NOMO-1 treated with DMSO at 0.1 percent for 48 hours (cell line): ENCODE results near the gene NTSR1.
A peak's percentile ranks its signal among the peaks of the same experiment; 100 is the strongest.

Source experiments
- DNase-seq: peaks from one replicate; lab custom pipeline; 2025; ENCODE audit not compliant: unreplicated experiment; lab: John Stamatoyannopoulos, UW

NTSR1 gene

DNA sequence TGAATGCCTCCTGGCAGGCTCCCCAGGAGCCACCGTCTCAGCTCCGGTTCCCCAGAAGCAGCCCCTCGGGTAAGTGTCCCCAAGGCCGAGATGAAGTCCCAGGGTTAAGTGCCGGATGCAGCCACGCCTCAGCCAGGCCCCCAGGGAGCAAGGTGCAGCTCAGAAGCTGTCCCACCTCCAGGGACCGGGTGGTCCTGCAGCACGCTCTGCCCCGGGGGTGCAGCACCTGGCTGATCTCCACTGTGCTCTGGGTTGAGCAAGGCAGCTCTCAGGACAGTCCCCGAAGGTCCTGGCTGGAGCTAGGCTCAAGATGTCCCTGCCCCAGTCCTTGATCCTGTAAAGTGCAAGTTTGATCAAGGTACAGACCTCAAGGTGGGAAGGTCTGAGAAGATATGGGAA, 15.1 kb upstream of the NTSR1 start:
- no peak for DNase-seq

DNA sequence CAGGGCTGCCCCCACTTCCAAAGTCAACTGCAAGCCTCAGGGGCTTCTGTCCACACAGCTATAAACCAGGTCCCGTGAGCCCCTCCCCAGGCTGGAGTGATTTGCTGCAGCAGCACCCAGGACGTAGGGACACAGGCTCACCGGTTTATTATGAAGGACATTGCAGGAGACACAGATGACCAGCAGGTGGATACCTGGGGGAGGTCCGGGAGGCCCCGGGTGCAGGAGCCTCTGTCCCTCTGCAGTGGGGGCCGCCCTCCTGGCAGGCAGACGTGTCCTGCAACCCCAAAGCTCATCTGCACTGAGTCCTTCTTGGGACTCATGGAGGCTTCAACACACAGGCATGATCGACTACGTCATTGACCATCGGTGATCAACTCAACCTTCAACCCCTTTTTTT, 14.5 kb upstream of the NTSR1 start:
- DNase-seq = no peak

GRCh38 chr20:62694868-62695267, 13.8 kb upstream of the NTSR1 start:
- no peak for DNase-seq

- no peak for DNase-seq
Observed at GRCh38 chr20:62695448-62696414, 12.9 kb upstream of the NTSR1 start.

DNA sequence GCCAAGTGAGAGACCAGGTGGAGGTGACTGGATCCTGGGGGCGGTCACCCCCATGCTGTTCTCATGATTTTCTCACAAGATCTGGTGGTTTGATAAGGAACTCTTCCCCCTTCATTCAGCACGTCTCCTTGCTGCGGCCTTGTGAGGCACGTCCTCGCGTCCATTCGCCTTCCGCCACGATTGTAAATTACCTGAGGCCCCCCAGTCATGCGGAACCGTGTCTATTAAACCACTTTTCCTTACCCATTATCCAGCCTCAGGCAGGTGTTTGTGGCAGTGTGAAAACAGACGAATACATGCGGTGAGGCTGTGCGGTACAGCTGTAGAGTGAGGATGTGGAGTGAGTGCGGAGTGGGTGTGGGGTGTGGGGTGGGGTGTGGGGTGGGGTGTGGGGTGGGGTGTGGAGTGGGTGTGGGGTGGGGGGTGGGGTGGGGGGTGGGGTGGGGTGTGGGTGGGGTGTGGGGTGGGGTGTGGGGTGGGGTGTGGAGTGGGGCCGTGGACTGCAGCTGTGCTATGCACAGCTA, 12.1 kb upstream of the NTSR1 start:
- DNase-seq = no peak

DNA sequence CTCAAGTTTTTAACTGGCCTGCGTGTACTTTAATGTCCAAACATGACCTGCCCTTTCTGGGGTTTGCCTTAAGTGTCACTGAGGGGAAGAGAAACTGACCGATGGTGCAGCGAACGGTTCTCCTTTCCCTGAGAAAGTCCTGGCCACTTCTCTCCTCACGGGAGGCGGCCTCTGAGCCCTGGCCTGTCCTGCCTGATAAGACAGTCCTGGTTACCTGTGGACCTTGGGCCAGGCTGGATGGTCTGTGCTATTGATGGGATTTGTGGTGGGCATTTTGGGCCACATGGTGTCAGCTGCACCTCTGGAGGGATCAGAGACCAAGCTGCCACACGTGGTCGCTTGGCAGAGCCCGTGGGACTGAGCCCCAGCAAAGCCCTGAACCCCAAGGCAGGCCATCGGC, 11.6 kb upstream of the NTSR1 start:
- peak; percentile 16 for DNase-seq

- no peak for DNase-seq
Observed at GRCh38 chr20:62697468-62697912, 11.1 kb upstream of the NTSR1 start.

DNA sequence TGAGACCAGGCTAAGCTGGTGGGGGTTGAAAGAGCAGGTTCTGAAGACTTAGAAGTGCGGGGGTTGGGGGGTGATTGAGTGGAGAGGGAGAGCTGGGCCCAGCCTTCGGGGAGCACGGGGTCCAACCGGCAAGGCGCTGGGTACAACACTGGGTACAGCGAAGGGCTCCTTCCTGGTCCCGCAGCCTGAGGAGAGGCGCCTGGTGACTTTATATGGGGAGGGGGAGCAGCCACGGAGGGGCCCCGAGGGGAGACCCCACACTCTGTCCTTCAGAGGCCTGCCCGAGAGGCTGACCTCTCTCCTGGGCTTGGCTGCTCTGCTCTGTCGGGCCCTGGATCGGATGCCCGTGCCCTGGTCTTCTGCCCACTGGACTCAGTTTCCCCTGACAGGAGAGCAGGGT, 10.4 kb upstream of the NTSR1 start:
- no peak for DNase-seq

- no peak for DNase-seq
Observed at GRCh38 chr20:62699296-62699695, 9.3 kb upstream of the NTSR1 start.

GRCh38 chr20:62699741-62700140, 8.9 kb upstream of the NTSR1 start:
- DNase-seq = no peak

DNA sequence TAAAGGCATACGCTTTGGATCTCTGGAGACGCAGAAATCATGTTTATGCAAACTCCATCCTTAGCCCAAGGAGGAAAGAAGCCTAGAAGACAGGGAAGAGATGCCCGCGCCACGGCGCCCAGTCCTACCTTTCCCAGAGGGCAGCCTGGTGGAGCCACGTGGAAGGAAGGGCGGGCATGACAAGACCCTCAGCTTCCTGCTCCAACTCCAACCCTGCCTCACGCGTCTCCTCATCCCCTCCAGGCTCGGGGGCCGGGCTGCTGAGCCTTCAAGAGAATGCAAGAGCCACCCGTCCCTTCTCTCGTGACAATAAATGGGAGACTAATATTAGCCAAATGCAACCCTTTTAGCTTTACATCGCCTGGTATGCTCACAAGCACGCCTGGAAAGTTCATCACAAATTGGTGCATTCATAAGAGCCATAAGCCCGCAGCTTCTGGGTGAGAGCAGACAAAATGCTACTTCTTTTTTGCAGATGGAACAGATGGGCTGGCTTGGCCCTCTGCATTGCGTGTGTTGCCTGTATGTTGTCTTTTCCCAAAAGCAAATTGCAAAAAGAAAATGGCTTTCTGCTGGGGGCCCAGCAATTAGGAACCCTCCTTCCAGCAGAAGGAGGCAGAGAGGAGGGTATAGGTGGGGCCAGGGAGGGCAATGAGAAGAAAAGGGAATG, 8.2 kb upstream of the NTSR1 start:
- no peak for DNase-seq

GRCh38 chr20:62701161-62702012, 7.2 kb upstream of the NTSR1 start:
- DNase-seq = no peak

- DNase-seq = no peak
Observed at GRCh38 chr20:62702013-62702300, 6.7 kb upstream of the NTSR1 start.

DNA sequence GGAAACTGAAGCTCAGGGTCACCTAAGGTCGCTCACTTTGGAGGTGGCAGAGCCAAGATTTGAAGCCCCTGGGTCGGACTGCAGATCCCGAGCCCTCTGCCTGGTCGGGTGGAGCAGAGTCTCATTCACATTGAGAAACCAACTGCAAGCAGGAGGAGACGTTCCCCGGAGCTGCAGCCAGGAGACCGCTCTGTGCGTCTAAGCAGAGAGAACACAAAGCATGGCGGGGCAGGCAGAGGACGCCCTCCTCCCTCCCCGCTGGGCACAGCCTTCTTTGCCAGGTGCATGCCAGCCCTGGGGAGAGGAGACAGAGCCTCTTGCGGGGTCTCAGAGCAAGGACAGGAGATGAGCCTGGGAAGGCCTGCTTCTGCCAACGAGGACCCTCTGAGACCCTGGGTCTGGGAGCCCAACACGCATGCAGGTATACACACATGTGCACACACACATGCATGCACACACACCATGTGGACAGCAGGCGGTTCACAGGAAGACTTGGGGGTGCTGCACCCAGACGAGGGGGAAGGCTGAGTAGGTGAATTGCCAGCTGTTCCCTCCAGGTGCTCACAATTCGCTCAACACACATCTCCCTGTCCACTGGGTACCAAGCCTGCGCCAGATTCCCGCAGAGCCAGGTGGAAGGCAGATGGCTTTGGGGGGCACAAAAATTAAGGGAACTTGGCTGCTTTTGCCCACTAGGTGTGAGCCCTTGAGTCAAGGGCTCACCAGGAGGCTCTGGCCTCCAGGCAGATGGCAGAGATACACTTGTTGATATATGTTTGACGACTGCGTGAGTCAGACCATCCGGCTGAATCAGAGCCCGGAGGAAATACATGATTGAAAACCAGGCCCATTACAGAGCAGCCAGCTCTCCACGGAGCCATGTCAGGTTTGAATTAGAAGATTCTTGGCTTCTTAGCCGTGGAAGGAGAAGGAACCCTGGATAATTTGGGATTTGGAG, 5.5 kb upstream of the NTSR1 start:
- peak; percentile 63 for DNase-seq

- no peak for DNase-seq
Observed at GRCh38 chr20:62703853-62704228, 4.8 kb upstream of the NTSR1 start.

- DNase-seq = no peak
Observed at GRCh38 chr20:62704341-62704948, 4.2 kb upstream of the NTSR1 start.

DNA sequence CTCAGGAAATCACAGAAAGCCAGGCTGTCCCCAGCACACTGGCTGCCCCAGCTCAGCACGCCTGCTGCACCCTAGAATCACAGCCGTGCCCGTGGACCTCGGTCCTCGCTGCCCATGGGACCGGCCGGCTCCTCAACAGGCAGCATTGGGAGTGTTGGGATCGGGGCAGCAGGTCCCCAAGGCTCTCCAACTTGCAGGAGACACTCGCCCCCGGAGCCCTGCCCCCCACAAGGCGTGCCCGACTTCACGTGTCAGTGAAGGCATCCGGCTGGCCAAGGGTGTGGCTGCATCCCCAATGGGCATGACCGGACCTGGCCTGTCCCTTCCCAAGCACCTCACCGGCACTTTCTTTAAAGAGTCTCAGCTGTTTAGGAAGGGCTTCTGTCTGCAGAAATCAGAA, 3.0 kb upstream of the NTSR1 start:
- DNase-seq = no peak

GRCh38 chr20:62706344-62706743, 2.3 kb upstream of the NTSR1 start:
- no peak for DNase-seq

DNA sequence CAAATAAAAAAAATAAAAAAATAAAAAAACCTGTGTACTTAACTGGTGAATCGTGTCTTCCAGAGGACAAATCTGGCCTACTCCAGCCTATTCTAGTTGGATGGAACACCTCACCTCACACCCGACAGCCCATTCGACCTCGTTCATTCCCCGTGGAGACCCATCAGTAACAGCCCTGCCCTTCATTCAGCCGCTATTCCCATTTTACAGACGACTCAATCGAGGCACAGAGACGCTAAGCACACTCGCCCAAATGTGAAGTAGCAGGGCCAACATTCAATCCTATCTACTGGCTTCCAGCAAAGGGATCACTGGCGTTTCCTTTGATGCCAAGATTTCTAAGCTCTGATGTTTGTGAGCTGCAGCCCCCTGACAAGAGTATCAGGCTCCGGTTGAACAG, 1.8 kb upstream of the NTSR1 start:
- DNase-seq = no peak
